ENCODE data around the gene NAGPA. TPM values are rescaled to one million over a fixed set of nuclear protein-coding genes. Genes with fewer than 3 reads are reported as not detected.

NAGPA gene
- total RNA-seq, 4 donors from 2014 or later = 26.0 to 46.8 (median 30.8) TPM

DNA sequence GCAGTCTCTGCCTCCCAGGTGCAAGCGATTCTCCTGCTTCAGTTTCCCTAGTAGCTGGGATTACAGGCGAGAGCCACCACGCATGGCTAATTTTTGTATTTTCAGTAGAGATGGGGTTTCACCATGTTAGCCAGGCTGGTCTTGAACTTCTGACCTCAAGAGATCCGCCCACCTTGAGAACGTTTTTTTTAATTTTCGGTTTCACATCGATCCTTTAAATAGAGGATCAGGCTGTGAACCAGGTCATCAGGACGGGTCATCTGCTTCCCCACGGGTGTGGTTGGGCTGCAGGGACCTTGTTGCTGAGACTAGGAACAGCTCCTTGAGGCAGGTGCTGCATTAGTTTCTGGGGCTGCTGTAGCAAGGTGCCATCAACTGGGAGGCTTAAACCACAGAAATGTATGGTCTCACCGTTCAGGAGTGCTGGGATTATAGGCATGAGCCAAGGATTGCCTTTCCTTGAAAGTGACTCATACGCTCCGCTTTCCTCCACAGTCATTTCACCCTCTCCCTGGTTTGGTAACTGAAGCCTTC lies 7.9 kb upstream of the NAGPA start:
- H3K4me3 ChIP-seq (replicated peaks in 1 of 3) = no peak overlapping the region
- intact Hi-C loops (cut with DNase I) = no loop called here

GRCh38 chr16:5040451-5040850 lies 6.7 kb upstream of the NAGPA start:
- Histone ChIP-seq H3K36me3 (peaks cover 0 to 4% of the 10 kb centered on the region in 2 donors), H3K9me3 (no peaks in the 10 kb centered on the region), H3K27ac (no peak overlapping the region), H3K27me3 (no peaks in the 10 kb centered on the region), H3K4me1 (peaks cover 0 to 3% of the 10 kb centered on the region in 2 donors), H3K4me3 (replicated peaks in 1 of 3) (no peak overlapping the region)
- 54 to 57% methylated on average over 7 of the region's 7 CpGs for WGBS, 2 donors
- intact Hi-C loops (cut with DNase I) = no loop called here
- no peak for TF ChIP-seq POLR2A (IDR thresholded peaks at IDR 0.05)
- no peak for TF ChIP-seq CTCF (IDR thresholded peaks at IDR 0.05)
- DNase-seq = no peak

More for the DNA sequence above, 7.9 kb upstream of the NAGPA start:
- TF ChIP-seq POLR2A (IDR thresholded peaks at IDR 0.05) (no peak), CTCF (IDR thresholded peaks at IDR 0.05) (no peak)
- peaks cover 0 to 3% of the 10 kb centered on the region in 2 donors for H3K4me1 ChIP-seq
- no peaks in the 10 kb centered on the region for H3K9me3 ChIP-seq
- H3K36me3 ChIP-seq = peaks cover 0 to 4% of the 10 kb centered on the region in 2 donors
- 40 to 43% methylated on average over 12 of the region's 12 CpGs for WGBS, 2 donors
- no peak overlapping the region for H3K27ac ChIP-seq
- no peaks in the 10 kb centered on the region for H3K27me3 ChIP-seq
- peak; percentile 26 to 38 for DNase-seq

GRCh38 chr16:5036228-5037156 lies 2.8 kb upstream of the NAGPA start:
- TF ChIP-seq POLR2A (IDR thresholded peaks at IDR 0.05) (no peak), CTCF (IDR thresholded peaks at IDR 0.05) (no peak)
- H3K4me3 ChIP-seq (replicated peaks in 1 of 3) = no peak overlapping the region
- DNase-seq = no peak
- peaks cover 14 to 18% of the 10 kb centered on the region in 2 donors for H3K4me1 ChIP-seq
- 52 to 54% methylated on average over 12 of the region's 12 CpGs for WGBS, 2 donors
- no peak overlapping the region for H3K27ac ChIP-seq
- no peaks in the 10 kb centered on the region for H3K36me3 ChIP-seq
- intact Hi-C loops (cut with DNase I) = no loop called here
- H3K9me3 ChIP-seq = no peaks in the 10 kb centered on the region
- no peaks in the 10 kb centered on the region for H3K27me3 ChIP-seq

DNA sequence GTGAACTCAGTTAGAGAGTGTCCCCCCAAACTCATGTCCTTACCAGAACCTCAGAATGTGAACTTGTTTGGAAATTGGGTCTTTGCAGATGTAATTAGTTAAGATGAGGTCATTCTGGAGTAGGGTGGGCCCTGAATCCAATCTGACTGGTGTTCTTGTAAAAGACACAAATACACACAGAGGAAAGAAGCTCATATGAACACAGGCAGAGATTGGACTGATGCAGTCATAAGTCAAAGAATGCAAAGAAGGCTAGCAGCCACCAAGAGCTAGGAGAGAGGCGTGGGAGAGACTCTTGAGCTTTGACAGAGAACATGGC lies 2.1 kb upstream of the NAGPA start:
- Histone ChIP-seq H3K4me3 (replicated peaks in 1 of 3) (no peak overlapping the region), H3K27me3 (no peaks in the 10 kb centered on the region), H3K4me1 (peaks cover 14 to 15% of the 10 kb centered on the region in 2 donors), H3K36me3 (no peaks in the 10 kb centered on the region), H3K9me3 (no peaks in the 10 kb centered on the region), H3K27ac (no peak overlapping the region)
- TF ChIP-seq CTCF (IDR thresholded peaks at IDR 0.05) = no peak
- TF ChIP-seq POLR2A (IDR thresholded peaks at IDR 0.05) = no peak
- 75 to 83% methylated on average over 1 of the region's 1 CpG for WGBS, 2 donors
- DNase-seq = no peak
- intact Hi-C loops (cut with DNase I) = no loop called here

GRCh38 chr16:5034167-5034523 lies 410 bp upstream of the NAGPA start:
- H3K9me3 ChIP-seq = no peaks in the 10 kb centered on the region
- peaks cover 14 to 15% of the 10 kb centered on the region in 2 donors for H3K4me1 ChIP-seq
- H3K4me3 ChIP-seq (replicated peaks in 1 of 3) = peak overlapping the region; percentile 67 to 98 (median 84)
- no peaks in the 10 kb centered on the region for H3K27me3 ChIP-seq
- TF ChIP-seq CTCF (IDR thresholded peaks at IDR 0.05) (no peak), POLR2A (IDR thresholded peaks at IDR 0.05) (no peak)
- 16 to 24% methylated on average over 2 of the region's 2 CpGs for WGBS, 2 donors
- DNase-seq = no peak
- peak overlapping the region in 2 of 3 donors; percentile 45 to 47 for H3K27ac ChIP-seq
- no peaks in the 10 kb centered on the region for H3K36me3 ChIP-seq
- intact Hi-C loops (cut with DNase I) = no loop called here

Data from thyroid gland (tissue), 4 donors.